ENCODE results near the gene PDE5A.

- TF ChIP-seq CTCF (conservative IDR thresholded peaks at IDR 0.05 in 1 of 2, IDR thresholded peaks at IDR 0.05 in 1 of 2; ENCODE audit: extremely low read depth in 1 of 2, insufficient read depth in 1 of 2, low read depth in 1 of 2, low read length in 2 of 2) (no peak), EZH2 (IDR thresholded peaks at IDR 0.05; ENCODE audit: borderline replicate concordance, low read length) (no peak)
These were observed 46.8 kb upstream of the PDE5A start for GRCh38 chr4:119675391-119675790.

Data from mammary epithelial cell (primary cell).